Panc1 (cell line): ENCODE data around the gene LYPLA2. TPM values are rescaled to one million over a fixed set of nuclear protein-coding genes. Genes with fewer than 3 reads are reported as not detected.

Experiments used
- ATAC-seq: fragments of 200-7000 bp; cut with Tn5 transposase; 2 replicates; pipeline ENCODE4 v1.9.1; 2020; ENCODE audit warnings: mild to moderate bottlenecking, moderate library complexity
- BruUV-seq: library from RNA; stranded (reverse); fragments of 400-500 nt; replicated peaks from 2 replicates; lab custom pipeline; 2021; lab: Mats Ljungman, UMichigan
- CTCF ChIA-PET: fragments of 300-600 bp; sonication (Branson Sonifier 250); formaldehyde crosslinking; loops from one replicate; lab custom pipeline; 2022; ENCODE audit warnings: antibody characterized with exemption; lab: Charles Lee
- POLR2A ChIA-PET: fragments of 300-600 bp; sonication (Branson Sonifier 250); formaldehyde crosslinking; loops from one replicate; lab custom pipeline; 2022; ENCODE audit warnings: antibody characterized with exemption; lab: Charles Lee
- DNase-seq: peaks from one replicate; pipeline ENCODE4 v3.0.0-alpha.2; 2010; ENCODE audit warnings: low read depth, low spot score
- H3K27ac ChIP-seq: 2 replicates; pipeline ENCODE4 v1.5.1; 2011; ENCODE audit warnings: mild to moderate bottlenecking, low read length, inconsistent platforms
- H3K27me3 ChIP-seq: fragments of 200-500 bp; sonication (Bioruptor generic); 2 replicates; pipeline ENCODE4 v1.6.0; 2014; ENCODE audit warnings: low read length, inconsistent platforms; ENCODE audit not compliant: control insufficient read depth, insufficient read depth
- H3K36me3 ChIP-seq: fragments of 200-500 bp; sonication (Bioruptor generic); 2 replicates; pipeline ENCODE4 v1.5.1; 2014; ENCODE audit warnings: inconsistent platforms, mild to moderate bottlenecking, low read length, moderate library complexity; ENCODE audit not compliant: control insufficient read depth, insufficient read depth
- H3K4me1 ChIP-seq: 2 replicates; pipeline ENCODE4 v1.5.1; 2011; ENCODE audit warnings: inconsistent platforms, mild to moderate bottlenecking, low read length, moderate library complexity; ENCODE audit not compliant: control insufficient read depth, insufficient read depth
- H3K4me3 ChIP-seq, 2 experiments: 2 replicates each; pipeline ENCODE4 v1.5.1; 2011 to 2012; ENCODE audit warnings: low read depth in 2 of 2, low read length in 2 of 2, mild to moderate bottlenecking in 2 of 2, inconsistent platforms in 1 of 2, moderate library complexity in 1 of 2
- H3K9me3 ChIP-seq: fragments of 200-500 bp; sonication (Bioruptor generic); 2 replicates; pipeline ENCODE4 v1.5.1; 2014; ENCODE audit warnings: low read depth, mild to moderate bottlenecking, inconsistent platforms, low read length, moderate library complexity; ENCODE audit not compliant: control insufficient read depth, insufficient read depth
- CTCF ChIP-seq: fragments of 450-650 bp; IDR thresholded peaks from 2 replicates; pipeline ENCODE4 v1.5.1; 2017; ENCODE audit warnings: mild to moderate bottlenecking
- POLR2AphosphoS5 ChIP-seq: IDR thresholded peaks from 2 replicates; pipeline ENCODE4 v1.6.1; 2012; ENCODE audit warnings: mild to moderate bottlenecking, low read depth, low read length, moderate library complexity
- SIN3A ChIP-seq: IDR thresholded peaks from 2 replicates; pipeline ENCODE4 v1.6.1; 2012; ENCODE audit warnings: low read depth, mild to moderate bottlenecking, low read length, moderate library complexity, borderline replicate concordance; ENCODE audit not compliant: insufficient read depth
- TCF7L2 ChIP-seq: IDR thresholded peaks from 2 replicates; pipeline ENCODE4 v1.6.1; 2011; ENCODE audit warnings: mild to moderate bottlenecking, low read depth, low read length, inconsistent platforms
- in situ Hi-C: cut with HindIII; loops from 2 replicates; pipeline ENCODE4 v1.10.0; 2016; ENCODE audit warnings: low sequenced_read_pairs, low pct_unique_long_range_greater_than_20kb
- intact Hi-C: fragments of 100-400 bp; cut with micrococcal nuclease; formaldehyde crosslinking; loops from one replicate; pipeline ENCODE4 v1.10.0; 2022; ENCODE audit not compliant: unreplicated experiment
- total RNA-seq: library from RNA; stranded (reverse); gene quantifications from one replicate; pipeline ENCODE4 v1.2.1, GENCODE V29; 2021; ENCODE audit not compliant: unreplicated experiment
- TF ChIP-seq, protein P1 (sequence below), 2 experiments: IDR thresholded peaks; 2 replicates each; pipeline ENCODE4 v1.6.1; 2011 to 2012; ENCODE audit warnings: low read depth in 2 of 2, control low read depth in 1 of 2, low read length in 1 of 2, mild to moderate bottlenecking in 1 of 2, moderate library complexity in 1 of 2; ENCODE audit not compliant: insufficient read depth in 1 of 2

LYPLA2 gene
- total RNA-seq, 1 experiment from 2014 or later, result 82.9 TPM

GRCh38 chr1:23804183-23804835, 13.4 kb downstream of the LYPLA2 start:
- ChIA-PET CTCF (no interaction called here), POLR2A (no interaction called here)
- Histone ChIP-seq H3K9me3 (no peaks in the 10 kb centered on the region), H3K4me1 (peaks cover 14% of the 10 kb centered on the region), H3K36me3 (peaks cover 5% of the 10 kb centered on the region; the same call in 1 of the 2 replicates), H3K27ac (no peak overlapping the region), H3K27me3 (no peaks in the 10 kb centered on the region), H3K4me3 (no peak overlapping the region)
- in situ Hi-C loops (no loop called here), intact Hi-C loops (no loop called here)
- BruUV-seq, result no TSS peak
- TF ChIP-seq CTCF, result no peak; the same call in 1 of the 2 replicates
- TF ChIP-seq, protein P1, sequence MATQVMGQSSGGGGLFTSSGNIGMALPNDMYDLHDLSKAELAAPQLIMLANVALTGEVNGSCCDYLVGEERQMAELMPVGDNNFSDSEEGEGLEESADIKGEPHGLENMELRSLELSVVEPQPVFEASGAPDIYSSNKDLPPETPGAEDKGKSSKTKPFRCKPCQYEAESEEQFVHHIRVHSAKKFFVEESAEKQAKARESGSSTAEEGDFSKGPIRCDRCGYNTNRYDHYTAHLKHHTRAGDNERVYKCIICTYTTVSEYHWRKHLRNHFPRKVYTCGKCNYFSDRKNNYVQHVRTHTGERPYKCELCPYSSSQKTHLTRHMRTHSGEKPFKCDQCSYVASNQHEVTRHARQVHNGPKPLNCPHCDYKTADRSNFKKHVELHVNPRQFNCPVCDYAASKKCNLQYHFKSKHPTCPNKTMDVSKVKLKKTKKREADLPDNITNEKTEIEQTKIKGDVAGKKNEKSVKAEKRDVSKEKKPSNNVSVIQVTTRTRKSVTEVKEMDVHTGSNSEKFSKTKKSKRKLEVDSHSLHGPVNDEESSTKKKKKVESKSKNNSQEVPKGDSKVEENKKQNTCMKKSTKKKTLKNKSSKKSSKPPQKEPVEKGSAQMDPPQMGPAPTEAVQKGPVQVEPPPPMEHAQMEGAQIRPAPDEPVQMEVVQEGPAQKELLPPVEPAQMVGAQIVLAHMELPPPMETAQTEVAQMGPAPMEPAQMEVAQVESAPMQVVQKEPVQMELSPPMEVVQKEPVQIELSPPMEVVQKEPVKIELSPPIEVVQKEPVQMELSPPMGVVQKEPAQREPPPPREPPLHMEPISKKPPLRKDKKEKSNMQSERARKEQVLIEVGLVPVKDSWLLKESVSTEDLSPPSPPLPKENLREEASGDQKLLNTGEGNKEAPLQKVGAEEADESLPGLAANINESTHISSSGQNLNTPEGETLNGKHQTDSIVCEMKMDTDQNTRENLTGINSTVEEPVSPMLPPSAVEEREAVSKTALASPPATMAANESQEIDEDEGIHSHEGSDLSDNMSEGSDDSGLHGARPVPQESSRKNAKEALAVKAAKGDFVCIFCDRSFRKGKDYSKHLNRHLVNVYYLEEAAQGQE (IDR thresholded peaks at IDR 0.05; ENCODE audit: insufficient read depth in 1 of 2, low read depth in 2 of 2, low read length in 1 of 2), result no peak
- no peak for TF ChIP-seq POLR2AphosphoS5
- TF ChIP-seq SIN3A, result no peak
- no peak for TF ChIP-seq TCF7L2
- DNase-seq (no peak), ATAC-seq (no peak)

GRCh38 chr1:23805025-23805424, 14.1 kb downstream of the LYPLA2 start:
- DNase-seq (no peak), ATAC-seq (no peak)
- no peak overlapping the region for H3K4me3 ChIP-seq
- POLR2A ChIA-PET, result no interaction called here
- no peaks in the 10 kb centered on the region for H3K27me3 ChIP-seq
- H3K27ac ChIP-seq, result no peak overlapping the region
- no peaks in the 10 kb centered on the region for H3K9me3 ChIP-seq
- in situ Hi-C loops, result no loop called here
- intact Hi-C loops, result no loop called here
- no peak for TF ChIP-seq SIN3A
- CTCF ChIA-PET, result no interaction called here
- peaks cover 9% of the 10 kb centered on the region for H3K4me1 ChIP-seq
- peaks cover 3% of the 10 kb centered on the region; the same call in 1 of the 2 replicates for H3K36me3 ChIP-seq
- no TSS peak for BruUV-seq

DNA sequence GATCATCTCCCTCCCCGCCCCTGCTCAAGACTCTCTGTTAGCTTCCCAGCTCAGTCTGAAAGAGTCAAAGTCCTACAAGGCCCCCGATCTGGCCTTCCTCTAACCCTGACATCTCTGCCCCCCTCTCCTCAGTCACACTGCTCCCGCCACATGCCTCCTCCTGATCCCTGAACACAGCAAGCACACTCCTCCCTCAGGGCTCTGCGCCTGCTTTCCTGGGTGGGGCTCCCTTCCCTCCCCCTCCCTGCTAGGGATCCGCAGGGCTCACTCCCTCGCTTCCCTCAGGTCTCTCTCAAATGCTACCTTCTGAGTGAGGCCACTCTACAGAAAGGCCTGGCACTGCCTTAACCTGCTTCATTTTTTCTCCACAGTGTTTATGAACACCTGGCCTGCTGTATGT, 15.3 kb downstream of the LYPLA2 start:
- no TSS peak for BruUV-seq
- Histone ChIP-seq H3K9me3 (no peaks in the 10 kb centered on the region), H3K4me1 (peaks cover 8% of the 10 kb centered on the region), H3K27me3 (no peaks in the 10 kb centered on the region), H3K36me3 (no peaks in the 10 kb centered on the region), H3K27ac (no peak overlapping the region), H3K4me3 (no peak overlapping the region)
- intact Hi-C loops, result no loop called here
- no peak for TF ChIP-seq SIN3A
- DNase-seq, result no peak
- CTCF ChIA-PET, result interaction anchor here (0.5 kb wide), 1 partner anchor 48 kb away, joined by 3 read pairs; no protein-coding TSS in a partner anchor
- ATAC-seq, result no peak
- POLR2A ChIA-PET, result interaction anchor here (0.6 to 0.8 kb wide), 2 partner anchors 10 to 19 kb away, joined by 3 to 4 read pairs; partner anchors contain the start of gene HMGCL
- in situ Hi-C loops, result no loop called here
